ENCODE measurements around the gene PICK1. TPM values are rescaled to one million over a fixed set of nuclear protein-coding genes. Genes with fewer than 3 reads are reported as not detected.
A peak's percentile ranks its signal among the peaks of the same experiment; 100 is the strongest.

The PICK1 gene
- total RNA-seq, 4 donors from 2014 or later = 35.9 to 67.6 (median 51.4) TPM

- TF ChIP-seq POLR2A (IDR thresholded peaks at IDR 0.05) = no peak
- no peak for TF ChIP-seq CTCF (IDR thresholded peaks at IDR 0.05)
- no peak overlapping the region for H3K4me3 ChIP-seq (ENCODE audit: low read depth, poor library complexity, severe bottlenecking)
- peak in 1 of 2 donors; percentile 90 for DNase-seq (ENCODE audit: low spot score in 2 of 2)
- intact Hi-C loops (cut with DNase I; ENCODE audit: low total_unique reads) = loop anchor here (10.0 kb wide), 1 partner anchor 512 kb away; the partner anchor contains the start of gene DMC1
- WGBS, 2 donors = 39 to 54% methylated on average over 6 of the region's 6 CpGs
Observed at GRCh38 chr22:38062791-38063190, 5.6 kb downstream of the PICK1 start.

GRCh38 chr22:38065539-38065938 lies 8.3 kb downstream of the PICK1 start:
- no peak for TF ChIP-seq POLR2A (IDR thresholded peaks at IDR 0.05)
- TF ChIP-seq CTCF (IDR thresholded peaks at IDR 0.05) = no peak
- WGBS, 2 donors = 97 to 99% methylated on average over 8 of the region's 8 CpGs
- H3K4me3 ChIP-seq (ENCODE audit: low read depth, poor library complexity, severe bottlenecking) = no peak overlapping the region
- intact Hi-C loops (cut with DNase I; ENCODE audit: low total_unique reads) = loop anchor here (10.0 kb wide), 1 partner anchor 509 kb away; the partner anchor contains the start of gene DMC1
- DNase-seq (ENCODE audit: low spot score in 2 of 2) = no peak

DNA sequence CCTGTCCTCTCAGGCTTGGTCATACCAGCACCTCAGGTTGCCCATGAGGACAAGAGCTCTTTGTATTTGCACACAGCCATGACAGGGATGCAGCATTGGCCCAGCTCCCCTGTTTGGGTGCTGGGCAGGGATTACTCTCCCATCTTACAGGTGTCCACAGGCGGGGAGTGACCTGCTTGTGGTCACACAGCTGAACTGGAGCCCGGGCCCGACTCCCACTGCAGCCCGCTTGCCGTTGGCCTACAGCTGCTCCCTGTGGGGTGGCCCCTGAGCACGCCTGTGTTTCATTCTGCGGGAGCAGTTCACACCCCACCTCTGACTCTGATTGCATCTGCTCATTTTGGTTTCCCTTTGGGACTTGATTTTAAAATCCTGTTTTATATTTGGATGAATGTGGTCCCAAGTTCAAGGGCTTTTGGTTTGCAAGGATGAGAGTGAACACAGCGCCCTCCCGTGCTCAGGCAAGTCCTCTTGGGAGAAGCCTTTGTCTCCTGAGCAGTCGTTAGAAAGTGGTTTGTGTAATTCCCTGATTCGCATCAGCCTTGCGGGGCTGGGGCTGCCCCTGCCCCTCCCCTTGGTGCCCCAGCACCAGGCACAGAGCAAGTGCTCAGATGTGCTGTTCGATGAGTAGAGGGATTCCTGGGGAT lies 9.3 kb downstream of the PICK1 start:
- intact Hi-C loops (cut with DNase I; ENCODE audit: low total_unique reads) = loop anchor here (10.0 kb wide), 1 partner anchor 508 kb away; the partner anchor contains the start of gene DMC1
- DNase-seq (ENCODE audit: low spot score in 2 of 2) = no peak
- WGBS, 2 donors = 81 to 84% methylated on average over 13 of the region's 13 CpGs
- TF ChIP-seq CTCF (IDR thresholded peaks at IDR 0.05) (no peak), POLR2A (IDR thresholded peaks at IDR 0.05) (no peak)
- no peak overlapping the region for H3K4me3 ChIP-seq (ENCODE audit: low read depth, poor library complexity, severe bottlenecking)

DNA sequence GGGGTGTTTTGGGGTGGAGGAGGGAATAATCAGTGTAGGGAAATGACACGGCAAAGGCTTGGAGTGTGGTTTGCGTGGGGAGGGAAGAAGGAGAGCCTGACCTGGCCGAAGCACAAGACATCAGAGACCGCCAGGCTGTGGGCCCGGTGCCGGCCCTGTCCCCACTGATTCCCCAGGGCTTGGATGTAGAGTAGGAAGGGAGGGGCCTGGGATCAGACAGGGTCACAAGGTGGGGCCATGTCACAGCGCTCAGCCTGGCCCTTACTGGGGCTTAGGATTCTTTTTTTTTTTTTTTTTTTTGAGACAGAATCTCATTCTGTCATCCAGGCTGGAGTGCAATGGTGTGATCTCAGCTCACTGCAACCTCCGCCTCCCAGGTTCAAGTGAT lies 9.8 kb downstream of the PICK1 start:
- WGBS, 2 donors = 69 to 70% methylated on average over 8 of the region's 8 CpGs
- no peak for TF ChIP-seq CTCF (IDR thresholded peaks at IDR 0.05)
- TF ChIP-seq POLR2A (IDR thresholded peaks at IDR 0.05) = no peak
- DNase-seq (ENCODE audit: low spot score in 2 of 2) = peak in 1 of 2 donors; percentile 60
- intact Hi-C loops (cut with DNase I; ENCODE audit: low total_unique reads) = loop anchor here (10.0 kb wide), 1 partner anchor 508 kb away; the partner anchor contains the start of gene DMC1
- no peak overlapping the region for H3K4me3 ChIP-seq (ENCODE audit: low read depth, poor library complexity, severe bottlenecking)

DNA sequence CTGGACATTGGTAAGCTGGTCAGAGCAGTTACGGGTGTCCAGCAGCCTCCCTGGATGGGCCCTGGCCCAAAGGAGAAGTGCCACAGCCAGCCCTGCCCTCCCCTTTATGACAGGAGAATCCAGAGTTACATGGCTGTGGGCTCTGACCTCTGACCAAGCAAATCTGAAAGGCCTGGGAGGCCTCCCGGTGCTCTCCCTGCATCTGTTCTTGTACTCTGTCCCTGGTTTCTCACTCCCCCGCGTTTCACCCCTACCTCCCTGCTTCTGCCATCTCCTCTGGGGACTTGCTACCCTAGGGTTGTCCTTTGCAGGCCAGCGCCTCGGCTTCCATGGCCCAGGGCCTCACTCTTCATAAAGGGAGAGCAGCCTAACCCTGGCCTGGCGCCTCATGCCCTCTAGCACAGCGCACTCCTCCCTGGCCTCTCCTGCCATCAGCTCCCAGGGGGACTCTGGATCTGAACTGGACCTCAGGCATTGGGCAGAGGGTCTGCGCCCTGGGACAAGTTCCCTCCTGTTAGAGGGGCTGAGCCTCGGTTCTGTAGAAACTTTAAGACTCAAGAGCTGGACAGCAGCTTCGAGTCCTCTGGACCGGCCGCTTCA lies 10.7 kb downstream of the PICK1 start:
- WGBS, 2 donors = 85 to 88% methylated on average over 10 to 13 of the region's 13 CpGs
- TF ChIP-seq POLR2A (IDR thresholded peaks at IDR 0.05) = no peak
- no peak for TF ChIP-seq CTCF (IDR thresholded peaks at IDR 0.05)
- intact Hi-C loops (cut with DNase I; ENCODE audit: low total_unique reads) = loop anchor here (10.0 kb wide), 1 partner anchor 507 kb away; the partner anchor contains the start of gene DMC1

More for the DNA sequence above, 10.7 kb downstream of the PICK1 start:
- DNase-seq (ENCODE audit: low spot score in 2 of 2) = no peak
- no peak overlapping the region for H3K4me3 ChIP-seq (ENCODE audit: low read depth, poor library complexity, severe bottlenecking)
